ENCODE measurements around the gene PCDH20.
"Not testable (repeated sequence)": the region's sequence is repeated elsewhere in the genome, so short reads cannot be mapped to it uniquely, and the experiment has no call there.

The PCDH20 gene

GRCh38 chr13:61415749-61416148, at the start of gene PCDH20:
Gene PCDH20 (minus strand): TSS chr13:61415849. CDS start chr13:61415158, 691 bp downstream.
- in situ Hi-C loops (cut with MboI; ENCODE audit: low sequenced_read_pairs) = no loop called here

GRCh38 chr13:61463024-61463423, 47.4 kb upstream of the PCDH20 start:
- in situ Hi-C loops (cut with MboI; ENCODE audit: low sequenced_read_pairs) = no loop called here

DNA sequence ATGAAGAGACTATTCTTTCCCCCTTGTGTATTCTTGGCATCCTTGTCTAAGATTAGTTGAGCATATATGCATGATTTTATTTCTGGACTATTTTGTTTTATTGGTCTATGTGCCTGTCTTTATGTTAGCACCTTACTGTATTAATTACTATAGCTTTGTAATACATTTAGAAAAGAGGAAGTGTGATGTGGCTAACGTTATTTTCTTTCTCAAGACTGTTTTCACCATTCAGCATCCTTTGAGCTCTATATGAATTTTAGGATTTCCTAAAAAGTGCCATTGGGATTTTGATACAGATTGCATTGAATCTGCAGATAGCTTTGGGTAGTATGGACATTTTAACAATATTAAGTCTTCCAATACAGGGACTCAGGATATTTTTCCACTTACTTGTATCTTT, 37.5 kb upstream of the PCDH20 start:
- in situ Hi-C loops (cut with MboI; ENCODE audit: low sequenced_read_pairs) = no loop called here

GRCh38 chr13:61432029-61432428, 16.4 kb upstream of the PCDH20 start:
- in situ Hi-C loops (cut with MboI; ENCODE audit: low sequenced_read_pairs) = no loop called here

GRCh38 chr13:61423915-61424314, 8.3 kb upstream of the PCDH20 start:
- in situ Hi-C loops (cut with MboI; ENCODE audit: low sequenced_read_pairs) = no loop called here

- in situ Hi-C loops (cut with MboI; ENCODE audit: low sequenced_read_pairs) = no loop called here
These were observed 1.5 kb upstream of the PCDH20 start for GRCh38 chr13:61417086-61417570.

DNA sequence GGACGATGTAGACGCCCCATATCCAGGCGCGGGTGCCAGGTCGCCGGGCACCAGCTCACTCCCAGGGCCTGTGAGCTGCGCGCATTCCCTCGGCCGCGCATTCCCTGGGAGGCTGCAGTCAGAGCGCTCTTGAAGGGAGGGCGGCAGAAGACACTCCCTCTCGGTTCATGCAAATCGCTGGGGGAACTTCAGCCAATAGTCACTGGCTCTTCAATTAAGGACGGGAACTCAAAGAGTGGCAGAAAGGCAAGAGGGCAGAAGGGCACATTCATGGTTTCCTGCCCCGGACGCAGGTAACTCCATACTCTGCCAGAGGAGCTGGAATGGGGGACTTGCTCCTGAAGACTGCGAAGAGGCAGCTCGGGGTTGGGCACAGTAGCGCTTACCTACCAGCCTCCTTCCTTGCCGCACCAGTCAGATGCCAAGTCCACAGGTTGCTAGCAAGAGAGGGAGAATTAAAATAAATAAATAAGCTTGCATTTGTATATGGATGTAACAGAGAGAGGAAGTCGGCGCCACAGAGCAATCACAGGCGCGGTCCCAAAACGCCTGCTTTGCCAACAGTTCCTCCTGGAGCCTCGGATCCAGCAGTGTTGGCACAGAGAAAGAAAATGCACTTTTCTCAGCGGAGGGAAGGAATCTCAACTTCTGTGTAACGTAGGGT, 459 bp downstream of the PCDH20 start:
- in situ Hi-C loops (cut with MboI; ENCODE audit: low sequenced_read_pairs) = no loop called here

DNA sequence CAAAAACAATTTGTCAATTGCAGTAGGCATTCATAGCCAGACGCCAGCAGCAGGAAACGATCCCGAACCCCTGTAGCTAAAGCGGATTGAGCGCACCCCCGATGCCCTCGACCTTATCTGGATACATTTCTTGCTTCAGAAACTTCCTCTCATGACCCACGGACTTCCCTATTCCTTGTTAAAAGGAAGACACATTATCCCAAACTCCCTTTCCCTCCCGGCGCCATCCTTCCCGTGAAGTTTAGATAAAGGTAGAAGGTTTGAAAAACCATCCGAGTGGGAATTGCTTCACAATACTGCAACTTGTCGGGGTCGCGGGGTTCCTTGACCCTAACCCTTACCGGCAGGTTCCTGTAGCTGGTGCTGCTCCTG, 977 bp downstream of the PCDH20 start:
- in situ Hi-C loops (cut with MboI; ENCODE audit: low sequenced_read_pairs) = no loop called here

GRCh38 chr13:61413572-61414535, 1.8 kb downstream of the PCDH20 start:
- in situ Hi-C loops (cut with MboI; ENCODE audit: low sequenced_read_pairs) = no loop called here

- in situ Hi-C loops (cut with MboI; ENCODE audit: low sequenced_read_pairs) = no loop called here
These were observed 4.9 kb downstream of the PCDH20 start for GRCh38 chr13:61410669-61411297.

- in situ Hi-C loops (cut with MboI; ENCODE audit: low sequenced_read_pairs) = no loop called here
These were observed 5.4 kb downstream of the PCDH20 start for GRCh38 chr13:61410266-61410665.

GRCh38 chr13:61408571-61408970, 7.1 kb downstream of the PCDH20 start:
- in situ Hi-C loops (cut with MboI; ENCODE audit: low sequenced_read_pairs) = no loop called here

DNA sequence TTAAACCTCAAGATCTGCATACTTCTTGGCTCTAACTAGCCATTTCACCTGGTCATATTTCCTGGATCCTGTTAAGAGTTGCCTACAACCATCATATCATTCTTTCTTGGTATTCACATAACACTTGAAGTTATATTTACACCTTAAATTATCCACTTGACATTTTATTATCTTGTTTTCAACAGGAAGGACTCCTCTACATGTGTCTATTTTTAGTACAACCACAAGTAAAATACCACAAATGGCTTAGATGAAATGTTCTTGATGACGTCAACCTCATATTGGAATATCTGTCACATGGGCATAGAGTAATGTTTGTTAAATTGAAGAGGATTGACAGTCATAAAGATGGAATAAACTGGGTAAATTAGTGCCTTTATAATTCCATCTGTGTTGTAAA, 9.4 kb downstream of the PCDH20 start:
- in situ Hi-C loops (cut with MboI; ENCODE audit: low sequenced_read_pairs) = no loop called here

GRCh38 chr13:61396121-61396520, 19.5 kb downstream of the PCDH20 start:
- in situ Hi-C loops (cut with MboI; ENCODE audit: low sequenced_read_pairs) = no loop called here

DNA sequence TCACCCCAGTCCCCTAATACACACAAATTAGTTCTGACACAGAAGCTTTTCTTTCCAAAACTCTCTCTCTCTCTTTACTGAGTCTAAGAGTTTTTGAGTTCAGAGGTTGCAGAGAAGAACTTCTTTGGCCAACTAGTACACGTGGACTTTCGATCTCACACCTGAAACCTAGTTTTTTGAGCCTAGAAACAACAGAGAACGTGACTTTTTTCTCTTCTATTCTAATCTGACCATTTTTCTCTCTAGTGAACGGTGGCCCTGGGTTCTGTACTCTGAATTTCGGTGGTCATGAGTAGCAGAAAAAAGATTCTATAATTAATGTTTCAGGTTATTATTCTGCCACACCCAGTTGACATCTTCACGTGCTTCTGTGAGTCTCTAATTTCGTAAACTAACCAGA, 24.2 kb downstream of the PCDH20 start:
- in situ Hi-C loops (cut with MboI; ENCODE audit: low sequenced_read_pairs) = no loop called here

- in situ Hi-C loops (cut with MboI; ENCODE audit: low sequenced_read_pairs) = no loop called here
These were observed 28.0 kb downstream of the PCDH20 start for GRCh38 chr13:61387694-61388093.

- in situ Hi-C loops (cut with MboI; ENCODE audit: low sequenced_read_pairs) = no loop called here
These were observed 32.5 kb downstream of the PCDH20 start for GRCh38 chr13:61383111-61383510.

DNA sequence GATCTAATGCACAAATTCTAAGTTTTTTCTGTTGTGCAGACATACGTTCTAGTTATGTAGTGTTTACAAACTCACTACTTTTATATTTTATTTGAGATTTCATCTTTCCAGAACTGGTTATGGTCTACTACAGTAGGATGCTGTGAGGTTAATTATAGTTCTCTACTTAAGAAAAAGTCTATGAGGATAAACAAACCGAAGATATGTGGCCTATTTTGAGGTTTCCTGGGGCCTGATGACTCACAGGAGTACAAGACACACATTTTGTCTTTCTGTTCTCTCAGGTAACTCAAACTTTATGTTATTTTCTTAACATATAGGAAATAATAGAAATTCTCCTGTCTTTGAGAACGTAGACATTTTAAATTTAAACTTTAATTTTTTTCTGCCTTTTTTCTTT, 45.1 kb downstream of the PCDH20 start:
- in situ Hi-C loops (cut with MboI; ENCODE audit: low sequenced_read_pairs) = no loop called here

DNA sequence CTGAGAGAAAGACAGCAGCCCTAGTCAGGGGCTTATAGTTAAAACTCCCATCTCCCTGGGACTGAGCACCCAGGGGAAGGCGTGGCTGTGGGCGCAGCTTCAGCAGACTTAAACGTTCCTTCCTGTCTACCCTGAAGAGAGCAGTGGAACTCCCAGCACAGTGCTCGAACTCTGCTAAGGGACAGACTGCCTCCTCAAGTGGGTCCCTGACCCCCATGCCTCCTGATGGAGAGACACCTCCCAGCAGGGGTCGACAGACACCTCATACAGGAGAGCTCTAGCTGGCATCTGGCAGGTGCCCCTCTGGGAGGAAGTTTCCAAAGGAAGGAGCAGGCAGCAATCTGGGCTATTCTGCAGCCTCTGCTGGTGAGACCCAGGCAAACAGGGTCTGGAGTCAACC, 51.0 kb downstream of the PCDH20 start:
- in situ Hi-C loops (cut with MboI; ENCODE audit: low sequenced_read_pairs) = not testable (repeated sequence)

DNA sequence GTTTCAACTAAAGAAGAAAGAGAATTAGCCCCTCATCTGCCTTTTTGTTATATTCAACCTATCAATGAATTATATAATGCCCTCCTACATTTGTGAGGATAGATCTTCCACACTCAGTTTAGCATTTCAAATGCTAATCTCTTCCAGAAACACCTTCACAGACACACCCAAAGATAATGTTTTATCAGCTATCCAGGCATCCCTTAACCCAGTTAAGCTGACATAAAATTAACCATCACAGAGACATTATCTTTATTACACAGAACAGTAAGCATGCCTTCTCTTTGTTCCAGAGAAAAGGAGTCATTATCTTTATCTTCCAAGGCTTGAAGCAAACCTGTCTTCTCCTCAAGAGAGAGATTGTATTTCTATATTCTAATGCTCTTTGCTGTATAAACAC, 53.1 kb downstream of the PCDH20 start:
- in situ Hi-C loops (cut with MboI; ENCODE audit: low sequenced_read_pairs) = no loop called here

Measured in HL-60/S4 treated with phorbol 12-myristate 13-acetate at 8.2 ng/mL for 4 days and 3 days (cell line).